CD4-positive, alpha-beta T cell treated with Interleukin-4 for 1 hour (primary cell): ENCODE results near the gene OR6B3.

Experiments
- DNase-seq, 2 donors: peaks; one replicate each; pipeline ENCODE4 v3.0.0-alpha.2; 2020 to 2022

The OR6B3 gene

GRCh38 chr2:240043279-240043989 is 9.9 kb downstream of the OR6B3 start:
- no peak for DNase-seq

DNA sequence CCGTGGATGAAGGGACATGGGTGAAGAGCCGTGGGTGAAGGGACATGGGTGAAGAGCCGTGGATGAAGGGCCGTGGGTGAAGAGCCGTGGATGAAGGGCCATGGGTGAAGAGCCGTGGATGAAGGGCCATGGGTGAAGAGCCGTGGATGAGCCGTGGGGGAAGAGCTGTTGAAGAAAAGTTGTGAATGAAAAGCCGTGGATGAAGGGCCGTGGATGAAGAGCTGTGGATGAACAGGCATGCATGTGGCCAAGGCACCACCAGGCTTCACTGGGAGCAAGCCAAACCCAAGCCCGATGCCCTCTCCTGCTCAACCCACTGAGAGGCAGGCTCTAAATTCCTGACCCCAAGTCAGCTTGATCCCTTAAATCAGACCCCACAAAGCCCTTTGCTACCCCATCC is 10.6 kb downstream of the OR6B3 start:
- no peak for DNase-seq

DNA sequence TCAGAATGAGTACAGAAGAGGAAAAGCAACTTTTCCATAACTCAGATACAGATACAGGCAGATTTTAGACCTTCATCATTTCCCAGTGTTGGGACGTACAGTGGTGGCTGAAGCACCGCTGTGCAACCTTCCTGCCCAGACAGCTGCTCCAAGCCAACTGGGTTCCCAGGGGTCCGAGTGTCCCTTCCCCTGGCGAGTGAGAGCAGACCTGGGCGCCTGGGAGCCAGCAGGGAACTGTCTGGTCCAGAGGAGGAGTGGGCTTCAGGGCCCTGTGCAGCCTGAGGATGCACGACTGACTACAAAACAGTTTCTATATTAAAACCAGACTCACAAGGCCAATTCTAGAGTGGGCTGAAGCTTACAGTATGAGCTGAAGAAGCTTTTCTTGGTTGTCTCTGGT is 12.0 kb downstream of the OR6B3 start:
- DNase-seq, result no peak

DNA sequence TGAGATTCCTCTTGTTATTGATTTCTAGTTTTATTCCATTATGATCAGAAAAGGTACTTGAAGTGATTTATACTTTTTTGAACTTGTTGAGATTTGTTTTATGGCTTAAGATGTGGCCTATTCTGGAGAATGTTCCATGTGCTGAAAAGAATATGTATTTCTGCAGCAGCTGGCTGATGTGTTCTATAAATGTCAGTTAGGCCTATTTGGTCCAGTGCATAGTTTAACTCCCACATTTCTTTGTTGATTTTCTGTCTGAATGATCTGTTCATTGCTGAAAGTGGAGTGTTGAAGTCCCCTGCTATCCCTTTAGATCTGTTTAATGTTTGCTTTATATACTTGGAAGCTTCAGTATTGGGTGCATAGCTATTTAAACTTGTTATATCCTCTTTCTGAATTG is 16.0 kb downstream of the OR6B3 start:
- no peak for DNase-seq

DNA sequence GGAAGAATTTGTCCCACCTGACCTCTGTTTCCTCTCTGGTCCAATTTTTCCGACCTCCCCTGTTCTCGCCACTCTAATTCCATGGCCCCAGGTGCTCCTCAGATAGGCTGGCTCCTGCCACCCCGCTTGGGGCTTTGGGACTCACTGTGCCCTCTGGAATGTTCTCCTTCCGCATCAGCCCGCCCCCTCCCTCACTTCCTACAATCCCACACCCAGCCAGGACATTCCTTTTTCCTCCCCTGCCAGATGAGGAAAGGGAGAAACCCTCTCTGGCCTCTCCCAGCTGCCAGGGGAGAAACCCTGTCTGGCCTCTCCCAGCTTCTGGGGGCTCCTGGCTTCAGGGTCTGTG is 20.0 kb downstream of the OR6B3 start:
- DNase-seq, result no peak

GRCh38 chr2:240032406-240033329 is 20.7 kb downstream of the OR6B3 start:
- DNase-seq, result no peak

GRCh38 chr2:240030379-240031094 is 22.8 kb downstream of the OR6B3 start, which contains the start of gene OR6B2:
TSS of gene OR6B2 (minus strand) at chr2:240030429. CDS start at chr2:240030429, 0 bp downstream.
- DNase-seq, result no peak

- DNase-seq, result no peak
These were observed 28.6 kb downstream of the OR6B3 start for GRCh38 chr2:240024766-240025165.

- DNase-seq, result no peak
These were observed 29.5 kb downstream of the OR6B3 start for GRCh38 chr2:240023792-240024191.

DNA sequence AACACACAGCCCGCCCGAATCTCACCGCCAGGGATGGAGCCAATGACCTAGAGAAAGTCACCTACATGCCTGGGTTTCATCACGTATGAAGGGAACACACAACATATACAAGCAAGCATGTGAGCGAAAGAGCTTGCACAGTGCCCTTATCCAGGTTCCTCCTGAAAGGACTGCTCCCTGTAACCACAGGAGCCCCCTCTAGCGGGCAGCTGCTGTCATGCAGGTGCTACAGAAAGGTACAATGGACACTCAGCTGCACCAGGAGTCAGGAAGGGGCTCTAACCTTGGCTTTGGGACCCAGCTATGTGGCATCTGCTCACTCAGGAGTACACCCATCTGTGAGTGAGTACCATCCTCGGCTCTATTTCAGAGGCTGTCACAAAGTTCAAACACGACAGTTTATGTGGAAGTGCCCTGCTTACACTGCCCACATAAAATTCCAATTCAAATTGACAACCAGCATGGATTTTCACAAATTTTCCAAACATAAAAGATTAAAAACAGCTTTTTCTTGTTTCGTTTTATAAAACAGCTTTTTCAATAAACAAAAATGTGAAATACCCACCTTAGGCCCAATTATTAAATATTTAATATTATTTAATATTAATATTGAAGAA is 31.7 kb downstream of the OR6B3 start:
- DNase-seq, result peak; percentile 62 to 67

GRCh38 chr2:240018071-240018750 is 35.1 kb downstream of the OR6B3 start:
- DNase-seq, result no peak

DNA sequence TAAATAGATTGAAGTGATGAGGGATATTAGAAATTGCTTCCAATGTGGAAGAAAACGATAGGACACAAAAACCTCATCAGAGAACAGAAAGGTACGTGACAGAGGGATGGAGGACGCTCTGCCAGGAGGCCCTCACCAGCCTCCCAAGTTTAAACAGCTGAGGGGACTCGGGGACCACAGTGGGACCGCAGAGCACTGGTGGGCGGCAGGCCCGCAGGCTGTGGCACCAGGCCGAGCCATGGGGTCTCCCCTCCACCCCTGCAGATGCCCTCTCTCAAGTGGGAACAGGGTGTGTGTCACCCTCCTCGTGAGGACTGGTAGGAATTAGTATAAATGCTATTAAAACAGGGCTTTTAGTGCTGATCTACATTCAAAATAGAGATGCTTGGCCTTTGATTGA is 39.0 kb downstream of the OR6B3 start:
- DNase-seq, result no peak

DNA sequence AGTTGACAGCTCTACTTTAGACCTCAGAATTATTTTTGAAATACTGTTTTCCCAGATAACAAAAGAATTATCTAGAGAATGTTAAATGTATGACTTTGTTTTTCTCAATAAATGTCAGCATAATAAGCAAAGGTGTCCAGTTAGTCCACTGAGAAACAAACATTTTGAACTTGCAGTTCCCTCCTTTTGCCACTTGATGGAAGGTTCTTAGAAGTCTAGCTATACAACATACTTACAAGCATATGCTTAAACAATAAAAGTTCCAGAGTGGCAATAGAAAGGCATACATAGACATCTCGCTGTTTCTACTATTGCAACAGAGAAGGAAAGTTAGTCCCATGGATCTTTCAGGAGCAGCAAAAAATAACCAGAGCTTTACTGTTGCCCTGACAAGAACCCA is 40.0 kb downstream of the OR6B3 start:
- DNase-seq, result no peak

GRCh38 chr2:240002983-240003382 is 50.3 kb downstream of the OR6B3 start:
- no peak for DNase-seq

DNA sequence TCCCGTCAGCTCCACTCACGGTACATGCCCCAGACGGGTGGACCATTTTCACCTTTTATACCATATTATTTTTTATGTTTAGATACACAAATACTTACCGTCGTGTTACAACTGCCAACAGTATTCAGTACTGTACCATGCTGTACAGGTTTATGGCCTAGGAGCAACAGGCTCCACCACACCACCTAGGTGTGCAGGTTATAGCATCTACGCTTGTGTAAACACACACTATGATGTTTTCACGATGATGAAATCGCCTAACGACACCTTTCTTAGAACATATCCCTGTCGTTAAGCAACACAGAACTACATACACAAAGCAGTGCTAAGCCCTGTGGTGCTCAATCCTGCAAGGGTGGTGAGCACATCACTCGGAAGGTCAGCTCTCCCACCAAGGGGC is 52.6 kb downstream of the OR6B3 start:
- no peak for DNase-seq

GRCh38 chr2:239997686-239998409 is 55.5 kb downstream of the OR6B3 start:
- no peak for DNase-seq
